ENCODE measurements around the gene NCAPG2.
A peak's percentile ranks its signal among the peaks of the same experiment; 100 is the strongest.

The NCAPG2 gene

DNA sequence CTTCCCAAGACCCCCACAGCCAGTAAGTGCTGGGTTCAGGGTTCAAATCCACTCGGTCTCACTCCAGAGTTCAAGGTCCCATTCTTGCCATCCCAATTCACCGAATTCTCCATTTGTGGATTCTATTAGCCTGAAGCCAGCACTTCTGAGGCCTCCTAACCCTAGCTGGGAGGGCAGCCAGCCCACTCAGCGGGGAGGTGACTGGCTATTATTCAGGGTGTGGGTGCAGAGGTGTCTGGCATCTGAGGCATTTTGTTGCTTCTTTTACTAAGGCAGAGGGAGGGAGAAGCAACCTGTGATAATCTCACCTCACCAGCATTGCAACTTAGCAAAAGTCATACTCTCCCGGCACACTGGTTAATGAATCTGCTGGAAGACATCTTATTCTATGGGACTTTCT lies 108.3 kb downstream of the NCAPG2 start:
- H3K9me3 Mint-ChIP-seq: peaks cover 11% of the 10 kb centered on the region
- H3K4me1 Mint-ChIP-seq: no peaks in the 10 kb centered on the region
- no peak overlapping the region for H3K4me3 Mint-ChIP-seq
- H3K27me3 Mint-ChIP-seq (ENCODE audit: low read depth): peaks cover 6% of the 10 kb centered on the region
- no peak for TF ChIP-seq CTCF (IDR thresholded peaks at IDR 0.05; ENCODE audit: unreplicated experiment in 3 of 3)
- no peak overlapping the region for H3K27ac Mint-ChIP-seq
- H3K36me3 Mint-ChIP-seq (ENCODE audit: low read depth): no peaks in the 10 kb centered on the region

GRCh38 chr7:158595068-158595467 lies 109.5 kb downstream of the NCAPG2 start:
- no peaks in the 10 kb centered on the region for H3K4me1 Mint-ChIP-seq
- no peaks in the 10 kb centered on the region for H3K36me3 Mint-ChIP-seq (ENCODE audit: low read depth)
- peaks cover 11% of the 10 kb centered on the region for H3K9me3 Mint-ChIP-seq
- H3K27me3 Mint-ChIP-seq (ENCODE audit: low read depth): peaks cover 16% of the 10 kb centered on the region
- H3K4me3 Mint-ChIP-seq: no peak overlapping the region
- no peak for TF ChIP-seq CTCF (IDR thresholded peaks at IDR 0.05; ENCODE audit: unreplicated experiment in 3 of 3)
- no peak overlapping the region for H3K27ac Mint-ChIP-seq

- H3K36me3 Mint-ChIP-seq (ENCODE audit: low read depth): no peaks in the 10 kb centered on the region
- H3K27ac Mint-ChIP-seq: no peak overlapping the region
- no peaks in the 10 kb centered on the region for H3K4me1 Mint-ChIP-seq
- peaks cover 33% of the 10 kb centered on the region for H3K27me3 Mint-ChIP-seq (ENCODE audit: low read depth)
- TF ChIP-seq CTCF (IDR thresholded peaks at IDR 0.05; ENCODE audit: unreplicated experiment in 3 of 3): no peak
- H3K4me3 Mint-ChIP-seq: no peak overlapping the region
- H3K9me3 Mint-ChIP-seq: peaks cover 11% of the 10 kb centered on the region
These were observed 112.1 kb downstream of the NCAPG2 start for GRCh38 chr7:158592541-158592940.

DNA sequence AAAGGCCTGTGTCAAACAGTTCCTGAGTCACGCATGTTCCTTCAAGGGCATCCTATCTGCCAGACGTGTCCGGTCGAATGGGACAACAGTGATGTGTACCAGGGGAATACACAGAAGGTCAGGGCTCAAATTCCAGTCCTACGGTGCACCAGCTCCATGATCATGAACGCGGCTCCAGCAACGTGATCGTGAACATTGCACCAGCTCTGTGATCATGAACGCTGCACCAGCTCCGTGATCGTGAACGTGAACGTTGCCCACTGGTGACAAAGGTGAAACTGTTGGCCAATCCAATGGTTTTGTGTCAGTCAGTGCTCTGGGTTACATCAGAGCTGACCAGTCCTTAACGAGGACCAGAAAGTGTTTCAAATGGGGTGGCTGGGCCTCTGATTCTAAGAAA lies 112.7 kb downstream of the NCAPG2 start:
- peaks cover 33% of the 10 kb centered on the region for H3K27me3 Mint-ChIP-seq (ENCODE audit: low read depth)
- H3K9me3 Mint-ChIP-seq: peaks cover 11% of the 10 kb centered on the region
- no peak for TF ChIP-seq CTCF (IDR thresholded peaks at IDR 0.05; ENCODE audit: unreplicated experiment in 3 of 3)
- no peaks in the 10 kb centered on the region for H3K4me1 Mint-ChIP-seq
- no peak overlapping the region for H3K27ac Mint-ChIP-seq
- H3K4me3 Mint-ChIP-seq: no peak overlapping the region
- H3K36me3 Mint-ChIP-seq (ENCODE audit: low read depth): no peaks in the 10 kb centered on the region

- TF ChIP-seq CTCF (IDR thresholded peaks at IDR 0.05; ENCODE audit: unreplicated experiment in 3 of 3): no peak
- peaks cover 47% of the 10 kb centered on the region for H3K27me3 Mint-ChIP-seq (ENCODE audit: low read depth)
- no peak overlapping the region for H3K27ac Mint-ChIP-seq
- peak overlapping the region in 1 of 3 experiments; percentile 40 for H3K4me3 Mint-ChIP-seq
- no peaks in the 10 kb centered on the region for H3K4me1 Mint-ChIP-seq
- peaks cover 5% of the 10 kb centered on the region for H3K9me3 Mint-ChIP-seq
- no peaks in the 10 kb centered on the region for H3K36me3 Mint-ChIP-seq (ENCODE audit: low read depth)
These were observed 114.4 kb downstream of the NCAPG2 start for GRCh38 chr7:158590181-158590530.

- Mint-ChIP-seq H3K27ac (no peak overlapping the region), H3K4me1 (no peaks in the 10 kb centered on the region), H3K36me3 (ENCODE audit: low read depth) (no peaks in the 10 kb centered on the region), H3K9me3 (peaks cover 5% of the 10 kb centered on the region), H3K4me3 (peak overlapping the region; percentile 32 to 40 (median 32)), H3K27me3 (ENCODE audit: low read depth) (peaks cover 52% of the 10 kb centered on the region)
- TF ChIP-seq CTCF (IDR thresholded peaks at IDR 0.05; ENCODE audit: unreplicated experiment in 3 of 3): no peak
These were observed 115.0 kb downstream of the NCAPG2 start for GRCh38 chr7:158589653-158590052.

Data from nephron (organoid).